Loucy (cell line): ENCODE measurements around the gene POLQ.
"Not testable (repeated sequence)": the region's sequence is repeated elsewhere in the genome, so short reads cannot be mapped to it uniquely, and the experiment has no call there.

ENCODE experiments used
- H2AFZ ChIP-seq: fragments of 200-600 bp; sonication (generic); 2 replicates; pipeline ENCODE4 v1.6.0; 2016; ENCODE audit warnings: antibody characterized with exemption, mild to moderate bottlenecking, low read length, moderate library complexity
- H3F3A ChIP-seq: fragments of 200-600 bp; 2 replicates; pipeline ENCODE4 v1.6.0; 2016; ENCODE audit warnings: antibody characterized with exemption, low read depth, mild to moderate bottlenecking
- H3K27me3 ChIP-seq: fragments of 200-600 bp; sonication (generic); 2 replicates; pipeline ENCODE4 v1.6.1; 2014; ENCODE audit warnings: low read length, mild to moderate bottlenecking; ENCODE audit not compliant: insufficient read depth, poor library complexity, severe bottlenecking
- H3K36me3 ChIP-seq: fragments of 200-600 bp; sonication (generic); 2 replicates; pipeline ENCODE4 v1.6.1; 2016; ENCODE audit warnings: low read length; ENCODE audit not compliant: insufficient read depth
- H3K4me1 ChIP-seq: fragments of 200-600 bp; sonication (generic); 2 replicates; pipeline ENCODE4 v1.5.1; 2014; ENCODE audit warnings: low read length, mild to moderate bottlenecking; ENCODE audit not compliant: insufficient read depth, poor library complexity, severe bottlenecking
- H3K4me2 ChIP-seq: fragments of 200-600 bp; sonication (generic); 2 replicates; pipeline ENCODE4 v1.6.0; 2014; ENCODE audit warnings: antibody characterized with exemption, low read length, low read depth, mild to moderate bottlenecking; ENCODE audit not compliant: poor library complexity, severe bottlenecking
- H3K4me3 ChIP-seq: fragments of 200-600 bp; sonication (generic); 2 replicates; pipeline ENCODE4 v1.5.1; 2014; ENCODE audit warnings: low read length, mild to moderate bottlenecking, mixed read lengths; ENCODE audit not compliant: poor library complexity, severe bottlenecking
- H3K79me2 ChIP-seq: fragments of 200-600 bp; sonication (generic); 2 replicates; pipeline ENCODE4 v1.6.1; 2014; ENCODE audit warnings: low read length; ENCODE audit not compliant: insufficient read depth
- H3K9ac ChIP-seq: fragments of 200-600 bp; sonication (generic); 2 replicates; pipeline ENCODE4 v1.6.0; 2014; ENCODE audit warnings: mild to moderate bottlenecking, low read depth, low read length, moderate library complexity; ENCODE audit not compliant: poor library complexity, severe bottlenecking
- H3K9me2 ChIP-seq: fragments of 200-600 bp; sonication (generic); replicated peaks from 2 replicates; pipeline ENCODE4 v1.6.1; 2016; ENCODE audit warnings: low read depth, low read length, mixed read lengths
- H3K9me3 ChIP-seq: fragments of 200-600 bp; sonication (generic); 2 replicates; pipeline ENCODE4 v1.6.1; 2014; ENCODE audit warnings: mild to moderate bottlenecking, antibody characterized with exemption, low read length, low read depth; ENCODE audit not compliant: insufficient read depth
- H4K20me1 ChIP-seq: fragments of 200-600 bp; sonication (generic); 2 replicates; pipeline ENCODE4 v1.6.0; 2014; ENCODE audit warnings: antibody characterized with exemption, low read length, mild to moderate bottlenecking; ENCODE audit not compliant: insufficient read depth, poor library complexity, severe bottlenecking
- CTCF ChIP-seq: fragments of 200-600 bp; sonication (generic); conservative IDR thresholded peaks from 2 replicates; pipeline ENCODE4 v1.5.1; 2014; ENCODE audit warnings: mild to moderate bottlenecking, antibody characterized with exemption, low read length
- EZH2phosphoT487 ChIP-seq: fragments of 200-600 bp; IDR thresholded peaks from 2 replicates; pipeline ENCODE4 v1.6.1; 2018; ENCODE audit warnings: antibody characterized with exemption, mild to moderate bottlenecking, moderate library complexity, borderline replicate concordance

POLQ gene

DNA sequence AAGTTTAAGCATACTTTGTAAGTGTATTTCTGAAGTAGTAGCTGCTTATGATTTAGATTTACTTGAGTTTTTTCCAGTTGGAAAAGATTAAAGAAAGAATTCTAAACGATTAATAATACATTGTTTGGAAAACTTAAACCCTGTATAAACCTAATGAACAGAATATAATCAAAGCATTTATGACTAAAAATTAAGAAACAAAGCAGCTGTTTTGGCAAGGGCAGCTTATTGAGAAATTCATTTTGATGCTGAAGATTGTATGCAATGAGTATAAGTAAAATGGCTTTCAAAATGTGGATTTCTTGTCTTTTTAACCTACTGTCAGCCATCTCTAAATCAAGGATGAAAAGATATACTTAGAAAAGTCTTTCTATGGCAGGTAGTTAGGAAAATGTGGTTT lies 140.2 kb downstream of the POLQ start:
- no peaks in the 10 kb centered on the region for H3K27me3 ChIP-seq
- H3K4me3 ChIP-seq = no peak overlapping the region
- no peak for TF ChIP-seq EZH2phosphoT487
- no peak for TF ChIP-seq CTCF
- H2AFZ ChIP-seq = no peak overlapping the region
- H4K20me1 ChIP-seq = no peaks in the 10 kb centered on the region
- H3K36me3 ChIP-seq = no peaks in the 10 kb centered on the region
- no peaks in the 10 kb centered on the region for H3F3A ChIP-seq
- no peaks in the 10 kb centered on the region for H3K4me1 ChIP-seq
- no peaks in the 10 kb centered on the region for H3K79me2 ChIP-seq
- no peaks in the 10 kb centered on the region for H3K9me3 ChIP-seq
- no peak overlapping the region for H3K4me2 ChIP-seq
- no peak overlapping the region for H3K9ac ChIP-seq
- no peaks in the 10 kb centered on the region for H3K9me2 ChIP-seq

DNA sequence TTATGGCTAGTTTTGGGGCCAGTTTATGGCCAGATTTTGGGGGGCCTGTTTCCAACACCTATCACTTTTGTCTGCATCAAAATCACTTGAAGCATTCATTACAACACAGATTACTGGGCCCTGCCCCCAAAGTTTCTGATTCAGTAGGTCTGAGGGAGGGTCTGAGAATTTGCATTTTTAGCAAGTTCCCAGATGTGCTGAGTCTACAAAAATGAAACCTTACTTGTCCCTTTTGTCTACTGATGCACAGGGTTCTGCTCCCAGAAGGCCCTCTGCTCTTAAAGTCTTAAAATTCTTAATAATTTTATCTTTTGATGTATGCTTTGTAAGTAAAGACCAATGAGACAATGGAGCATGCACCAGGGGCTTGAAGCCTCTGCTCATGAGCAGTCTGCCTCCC lies 146.0 kb downstream of the POLQ start:
- Histone ChIP-seq H3K4me3 (no peak overlapping the region), H3K9me3 (no peaks in the 10 kb centered on the region), H4K20me1 (no peaks in the 10 kb centered on the region), H3K36me3 (no peaks in the 10 kb centered on the region), H3K79me2 (no peaks in the 10 kb centered on the region), H3F3A (no peaks in the 10 kb centered on the region), H3K4me2 (no peak overlapping the region), H3K9me2 (no peaks in the 10 kb centered on the region), H2AFZ (no peak overlapping the region), H3K4me1 (no peaks in the 10 kb centered on the region), H3K27me3 (no peaks in the 10 kb centered on the region), H3K9ac (no peak overlapping the region)
- TF ChIP-seq CTCF = no peak

DNA sequence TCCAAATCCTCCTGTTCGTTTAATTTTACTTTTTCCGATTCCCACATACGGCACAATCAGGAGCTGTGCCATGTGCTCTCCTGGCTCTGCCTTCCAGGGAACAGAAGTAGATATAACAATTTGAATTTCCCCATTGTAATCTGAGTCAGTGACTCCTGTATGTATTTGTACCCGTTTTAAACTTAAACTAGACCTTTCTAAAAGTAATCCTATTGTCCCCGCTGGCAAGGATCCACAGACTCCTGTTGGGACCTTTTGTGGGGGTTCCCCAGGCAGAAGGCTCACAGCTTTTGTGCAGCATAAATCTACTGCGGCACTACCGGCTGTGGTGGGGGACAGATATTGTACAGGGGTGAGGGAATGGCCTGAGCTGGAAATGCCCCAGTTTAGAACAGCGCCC lies 147.7 kb downstream of the POLQ start:
- not testable (repeated sequence) for H2AFZ ChIP-seq, H3K9me3 ChIP-seq, H3F3A ChIP-seq, H4K20me1 ChIP-seq, H3K27me3 ChIP-seq, H3K4me3 ChIP-seq, H3K36me3 ChIP-seq, H3K79me2 ChIP-seq, H3K9ac ChIP-seq, H3K9me2 ChIP-seq, H3K4me1 ChIP-seq, H3K4me2 ChIP-seq

- not testable (repeated sequence) for H4K20me1 ChIP-seq, H3K4me2 ChIP-seq, H3K4me1 ChIP-seq, H3K79me2 ChIP-seq, H3F3A ChIP-seq, H2AFZ ChIP-seq, H3K9me2 ChIP-seq, H3K4me3 ChIP-seq, H3K27me3 ChIP-seq, H3K36me3 ChIP-seq, H3K9ac ChIP-seq, H3K9me3 ChIP-seq
These were observed 149.8 kb downstream of the POLQ start for GRCh38 chr3:121395967-121396366.

- not testable (repeated sequence) for H3K9ac ChIP-seq, H3K4me1 ChIP-seq, H3K9me3 ChIP-seq, H3K4me3 ChIP-seq, H2AFZ ChIP-seq, H3K27me3 ChIP-seq, H3K4me2 ChIP-seq, H3K36me3 ChIP-seq, H3F3A ChIP-seq, H3K79me2 ChIP-seq, H4K20me1 ChIP-seq, H3K9me2 ChIP-seq
These were observed 157.5 kb downstream of the POLQ start for GRCh38 chr3:121388308-121388707.
